NCI-H187 treated with DMSO at 0.1 percent for 48 hours (cell line): ENCODE measurements around the gene KATNAL1.
"Not testable (repeated sequence)": the region's sequence is repeated elsewhere in the genome, so short reads cannot be mapped to it uniquely, and the experiment has no call there.

Experiments
- DNase-seq: peaks from one replicate; lab custom pipeline; 2025; lab: John Stamatoyannopoulos, UW

Gene KATNAL1

DNA sequence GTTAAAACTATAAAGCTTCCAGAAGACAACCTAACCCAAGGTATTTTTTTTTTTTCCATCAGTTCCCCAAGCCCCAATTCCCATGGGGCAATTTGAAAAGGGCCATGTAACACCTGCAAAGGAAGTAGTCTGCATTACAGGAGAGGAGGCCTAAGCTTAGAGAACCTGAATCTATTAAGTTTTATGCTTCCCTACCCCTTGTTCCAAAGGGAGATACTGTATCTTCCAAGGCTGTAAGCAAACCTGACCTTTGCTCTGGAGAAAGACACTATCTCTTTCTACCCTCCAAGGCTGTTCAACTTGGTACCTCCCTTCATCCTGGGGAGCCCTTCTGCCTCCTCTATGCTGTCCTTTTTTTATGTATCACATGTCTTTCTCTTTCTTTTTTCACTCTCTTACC lies 15.0 kb downstream of the KATNAL1 start:
- DNase-seq: no peak

DNA sequence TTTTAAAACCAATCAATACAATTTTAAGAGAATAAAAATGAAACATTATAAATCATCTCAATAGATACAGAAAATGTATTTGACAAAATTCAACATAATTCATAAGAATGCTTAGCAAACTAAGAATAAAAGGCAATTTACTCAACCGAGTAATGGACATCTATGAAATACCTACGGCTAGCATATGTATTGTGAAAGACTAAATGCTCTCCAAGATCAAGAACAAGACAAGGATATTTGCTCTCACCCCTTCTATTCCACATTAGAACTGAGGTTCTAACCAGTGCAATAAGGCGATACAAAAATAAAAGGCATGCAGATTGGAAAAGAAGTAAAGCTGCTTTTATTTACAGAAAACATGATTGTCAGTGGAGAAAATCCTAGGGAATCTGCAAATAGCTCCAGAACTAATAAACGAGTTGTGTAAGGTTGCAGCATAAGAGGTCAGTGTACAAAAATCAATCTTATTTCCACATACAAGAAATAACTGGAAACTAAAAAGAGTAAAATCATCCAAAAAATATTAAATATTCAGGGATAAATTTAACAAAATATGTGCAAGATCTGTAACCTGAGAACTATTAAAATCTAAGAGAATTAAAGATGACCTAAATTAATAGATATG lies 16.4 kb downstream of the KATNAL1 start:
- DNase-seq: no peak

DNA sequence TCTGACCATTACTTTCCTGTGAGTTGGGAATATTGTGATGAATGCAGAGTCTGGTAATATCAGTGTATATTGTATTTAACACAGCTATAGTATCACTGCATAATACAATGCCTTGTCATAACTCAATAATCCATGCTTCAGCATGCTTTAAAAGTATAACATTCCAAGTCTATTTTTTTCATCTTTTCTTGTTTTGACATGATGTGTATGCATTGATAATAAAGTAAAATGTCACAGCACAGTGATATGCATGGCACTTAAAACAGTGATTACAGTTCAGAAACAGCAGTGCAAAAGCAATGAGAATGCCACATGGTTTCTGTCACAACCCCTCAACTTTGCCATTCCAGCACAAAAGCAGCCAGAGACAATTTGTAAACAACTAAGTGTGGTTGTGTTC lies 17.8 kb downstream of the KATNAL1 start:
- no peak for DNase-seq

DNA sequence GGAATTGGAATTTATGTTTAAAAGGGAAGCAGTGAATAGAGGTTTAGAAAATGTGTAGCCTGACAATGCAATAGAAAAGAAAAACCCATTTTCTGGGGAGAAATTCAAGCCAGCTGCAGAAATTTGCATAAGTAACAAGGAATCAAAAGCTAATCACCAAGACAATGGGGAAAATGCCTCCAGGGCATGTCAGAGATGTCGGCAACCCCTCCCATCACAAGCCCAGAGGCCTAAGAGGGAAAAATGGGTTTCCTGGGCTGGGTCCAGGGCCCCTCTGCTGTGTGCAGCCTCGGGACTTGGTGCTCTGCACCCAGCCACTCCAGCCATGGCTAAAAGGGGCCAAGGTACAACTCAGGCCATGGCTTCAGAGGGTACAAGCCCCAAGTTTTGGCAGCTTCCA lies 21.3 kb downstream of the KATNAL1 start:
- DNase-seq: not testable (repeated sequence)

DNA sequence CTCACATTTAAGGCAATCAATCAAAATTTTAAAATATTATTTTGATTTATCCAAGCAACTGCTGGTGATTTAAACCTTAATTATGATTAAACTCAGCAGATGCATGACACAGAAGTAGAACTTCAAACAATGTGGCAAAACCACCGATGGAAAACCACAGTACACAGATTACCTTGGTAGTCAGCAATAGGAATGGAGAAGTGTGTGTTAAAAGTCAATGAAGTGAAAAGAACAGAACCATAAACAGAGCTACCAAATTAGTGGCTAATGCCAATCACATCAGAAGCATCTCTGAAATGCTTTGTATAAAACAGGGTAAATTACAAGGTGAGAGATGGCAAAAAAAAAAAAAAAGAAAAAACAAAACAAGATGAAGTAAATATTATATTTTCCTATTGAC lies 31.2 kb downstream of the KATNAL1 start:
- no peak for DNase-seq

DNA sequence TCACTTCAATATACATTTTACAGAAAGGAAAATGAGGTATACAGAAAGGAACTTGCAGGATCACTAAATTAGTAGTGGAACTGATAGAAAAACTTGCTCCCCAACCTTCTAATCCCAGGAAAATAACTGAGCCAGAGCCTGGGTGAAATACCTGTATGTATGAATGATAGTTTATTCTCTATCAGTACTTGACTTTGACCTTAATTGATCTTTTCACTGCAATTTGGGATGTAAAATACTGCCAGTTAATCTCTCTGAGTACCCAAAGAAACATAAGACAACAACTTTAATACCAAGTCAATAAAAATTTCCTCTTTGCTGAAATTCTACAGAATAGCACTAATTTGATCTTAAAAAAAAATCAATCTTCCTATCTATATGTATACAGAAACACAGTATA lies 33.3 kb downstream of the KATNAL1 start:
- no peak for DNase-seq

DNA sequence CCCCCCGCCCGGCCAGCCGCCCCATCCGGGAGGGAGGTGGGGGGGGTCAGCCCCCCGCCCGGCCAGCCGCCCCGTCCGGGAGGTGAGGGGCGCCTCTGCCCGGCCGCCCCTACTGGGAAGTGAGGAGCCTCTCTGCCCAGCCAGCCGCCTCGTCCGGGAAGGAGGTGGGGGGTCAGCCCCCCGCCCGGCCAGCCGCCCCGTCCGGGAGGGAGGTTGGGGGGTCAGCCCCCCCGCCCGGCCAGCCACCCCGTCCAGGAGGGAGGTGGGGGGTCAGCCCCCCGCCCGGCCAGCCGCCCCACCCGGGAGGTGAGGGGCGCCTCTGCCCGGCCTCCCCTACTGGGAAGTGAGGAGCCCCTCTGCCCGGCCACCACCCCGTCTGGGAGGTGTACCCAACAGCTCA lies 37.3 kb downstream of the KATNAL1 start:
- DNase-seq: not testable (repeated sequence)

DNA sequence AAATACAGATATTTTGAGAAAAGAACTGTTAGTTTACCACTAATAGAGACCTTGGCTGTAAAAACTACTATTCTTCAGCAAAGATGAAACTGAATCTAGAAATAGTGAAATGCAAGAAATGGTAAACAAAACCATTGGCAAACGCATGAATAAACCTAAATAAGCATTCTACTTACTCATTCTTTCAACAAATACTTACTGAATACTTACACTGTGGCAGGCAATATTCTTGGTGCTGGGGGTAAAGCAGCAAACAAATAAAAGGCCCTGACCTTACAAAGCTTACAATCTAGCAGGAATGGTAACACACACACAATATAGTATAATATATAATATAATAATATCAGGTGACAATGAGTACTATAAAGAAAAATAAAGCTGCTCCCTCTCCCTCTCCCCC lies 38.7 kb downstream of the KATNAL1 start:
- DNase-seq: no peak

DNA sequence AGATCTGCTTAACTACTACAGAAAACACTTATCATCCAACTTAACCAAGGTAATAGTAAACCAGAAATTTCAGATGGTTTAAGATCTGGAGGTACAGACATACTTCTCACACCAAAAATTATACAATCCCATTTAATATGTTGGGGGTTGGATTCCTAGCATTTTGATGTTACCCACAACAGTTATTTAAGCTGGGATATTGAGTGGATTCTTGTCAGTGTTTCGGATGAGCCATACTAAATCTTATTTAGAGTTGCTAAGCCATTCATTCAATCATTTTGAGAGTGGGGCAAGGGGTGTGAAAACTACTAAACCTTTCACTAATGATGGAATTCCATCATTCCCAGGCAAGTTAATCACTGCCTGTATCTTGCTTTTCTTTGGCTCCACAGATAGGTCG lies 40.6 kb downstream of the KATNAL1 start:
- DNase-seq: no peak

DNA sequence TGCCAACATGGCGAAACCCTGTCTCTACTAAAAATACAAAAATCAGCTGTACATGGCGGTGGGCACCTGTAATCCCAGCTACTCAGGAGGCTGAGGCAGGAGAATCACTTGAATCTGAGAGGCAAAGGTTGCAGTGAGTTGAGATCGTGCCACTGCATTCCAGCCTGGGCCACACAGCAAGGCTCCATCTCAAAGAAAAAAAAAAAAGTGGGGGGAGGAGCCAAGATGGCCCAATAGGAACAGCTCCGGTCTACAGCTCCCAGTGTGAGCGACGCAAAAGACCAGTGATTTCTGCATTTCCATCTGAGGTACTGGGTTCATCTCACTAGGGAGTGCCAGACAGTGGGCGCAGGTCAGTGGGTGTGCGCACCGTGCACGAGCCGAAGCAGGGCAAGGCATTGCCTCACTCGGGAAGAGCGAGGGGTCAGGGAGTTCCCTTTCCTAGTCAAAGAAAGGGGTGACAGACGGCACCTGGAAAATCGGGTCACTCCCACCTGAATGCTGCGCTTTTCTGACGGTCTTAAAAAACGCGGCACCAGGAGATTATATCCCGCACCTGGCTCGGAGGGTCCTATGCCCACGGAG lies 48.1 kb downstream of the KATNAL1 start:
- not testable (repeated sequence) for DNase-seq

DNA sequence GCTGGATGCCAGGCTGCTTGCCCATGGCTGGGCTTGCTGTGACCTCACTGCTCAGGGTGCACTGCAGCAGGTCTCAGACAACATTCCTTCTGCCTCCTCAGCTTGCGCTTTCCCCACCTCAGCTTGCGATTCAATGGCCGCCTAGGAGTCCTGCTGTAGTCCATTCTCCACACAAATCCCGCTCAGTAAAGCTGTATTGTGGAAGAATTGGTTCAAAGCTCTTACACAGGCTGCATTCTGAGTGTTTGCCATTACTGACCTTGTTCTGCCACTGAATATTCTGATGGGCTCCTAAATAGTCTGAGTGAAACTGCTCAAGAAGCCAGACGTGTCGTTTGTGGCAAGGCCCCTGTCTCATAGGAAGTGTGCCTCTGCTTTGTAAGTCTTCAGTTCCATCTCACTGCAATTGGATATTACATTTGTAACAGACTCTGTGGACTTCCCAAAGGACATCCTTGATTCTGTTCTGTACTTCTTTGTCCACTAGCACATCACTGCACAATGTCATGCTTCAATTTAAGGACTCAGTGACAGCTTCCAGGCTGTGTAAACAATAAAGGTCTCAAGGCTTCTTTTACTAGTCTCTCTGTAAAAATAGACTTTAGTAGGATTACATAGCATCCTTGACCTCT lies 49.8 kb downstream of the KATNAL1 start:
- no peak for DNase-seq

DNA sequence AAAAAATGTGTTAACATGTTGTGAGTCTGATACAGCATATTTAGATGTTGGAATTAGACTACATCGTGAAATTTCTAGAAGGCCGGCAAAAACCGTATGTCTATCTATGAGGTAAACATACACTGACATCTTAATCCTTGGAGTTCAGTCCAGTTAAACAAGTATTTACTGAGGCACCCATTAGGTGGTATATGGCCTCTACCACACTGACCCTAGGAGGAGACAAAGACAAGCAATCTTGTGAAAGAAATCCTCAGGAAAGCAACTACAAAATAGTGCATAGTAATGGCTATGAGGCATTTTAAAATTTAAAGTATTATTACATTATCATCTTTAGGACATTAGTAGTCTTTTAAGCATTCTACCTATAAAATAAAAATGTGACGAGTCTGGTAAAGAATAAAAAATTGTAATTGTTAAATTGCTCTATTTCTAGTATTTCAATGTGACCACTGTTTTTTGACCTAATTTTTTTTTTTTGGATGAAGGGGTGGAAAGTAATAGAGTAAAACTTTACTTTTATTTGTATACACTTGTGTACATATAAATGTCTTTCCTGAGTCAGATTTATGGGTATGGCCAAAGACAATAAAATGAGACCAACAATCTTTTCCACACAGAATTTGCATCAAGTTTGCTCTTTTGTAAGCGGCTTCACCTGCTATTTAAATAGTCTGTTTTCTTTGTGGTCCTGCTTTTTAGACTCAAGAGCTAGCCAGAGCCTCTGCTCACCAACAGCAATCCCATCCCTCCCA lies 50.5 kb downstream of the KATNAL1 start:
- DNase-seq: no peak

DNA sequence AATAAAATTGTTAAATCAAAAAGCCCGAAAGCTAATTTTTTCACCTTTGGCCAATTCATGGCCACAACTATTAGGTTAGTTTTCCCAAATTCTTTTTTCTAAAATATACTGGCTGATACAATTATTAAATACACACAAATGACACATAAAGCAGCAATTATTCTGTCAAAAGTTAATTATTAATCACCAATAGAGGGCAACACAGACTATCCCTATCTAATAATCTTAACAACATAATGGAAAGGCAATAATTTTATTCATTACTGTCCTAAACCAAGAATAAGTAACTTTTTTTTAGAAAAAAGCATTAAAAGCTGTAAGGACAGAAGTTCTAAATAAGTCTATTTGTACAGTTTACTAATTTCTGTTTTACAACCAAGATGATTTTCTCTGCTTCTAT lies 51.7 kb downstream of the KATNAL1 start:
- DNase-seq: no peak

DNA sequence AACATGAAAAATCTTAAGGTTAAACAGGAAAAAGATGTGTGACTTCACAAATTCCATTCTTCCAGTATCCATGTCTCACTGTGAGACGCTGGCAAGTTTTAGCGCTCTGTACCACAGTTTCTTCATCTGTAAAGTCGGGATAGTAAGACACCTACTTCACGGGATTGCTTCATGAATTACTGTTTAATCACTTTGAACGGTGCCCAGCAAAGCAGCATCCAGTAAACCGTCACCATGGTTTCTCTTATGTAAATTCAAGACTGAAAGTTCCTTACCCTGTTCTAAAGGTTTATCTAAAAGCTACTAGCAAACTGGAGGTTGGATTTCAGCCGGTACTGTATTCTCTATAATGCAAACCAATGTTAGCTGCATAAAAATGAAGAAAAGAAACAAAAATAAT lies 53.5 kb downstream of the KATNAL1 start:
- DNase-seq: no peak

DNA sequence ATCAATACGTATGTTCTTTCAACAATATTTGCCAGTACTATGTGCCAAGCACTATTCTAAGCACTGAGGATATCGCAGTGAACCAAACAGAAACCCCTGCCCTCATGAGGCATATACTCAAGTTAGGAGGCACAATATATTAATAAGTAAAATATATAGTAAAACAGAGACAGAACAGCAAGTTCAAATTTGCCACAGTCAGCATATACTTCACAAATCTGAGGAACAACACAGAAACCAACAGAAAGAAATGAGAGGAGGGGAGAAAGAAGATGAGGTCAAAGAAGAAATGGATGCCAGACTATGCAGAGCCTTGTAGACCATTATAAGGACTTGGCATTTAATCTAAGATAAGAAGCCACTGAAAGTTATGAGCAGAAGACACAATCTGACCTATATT lies 59.9 kb downstream of the KATNAL1 start:
- DNase-seq: no peak

DNA sequence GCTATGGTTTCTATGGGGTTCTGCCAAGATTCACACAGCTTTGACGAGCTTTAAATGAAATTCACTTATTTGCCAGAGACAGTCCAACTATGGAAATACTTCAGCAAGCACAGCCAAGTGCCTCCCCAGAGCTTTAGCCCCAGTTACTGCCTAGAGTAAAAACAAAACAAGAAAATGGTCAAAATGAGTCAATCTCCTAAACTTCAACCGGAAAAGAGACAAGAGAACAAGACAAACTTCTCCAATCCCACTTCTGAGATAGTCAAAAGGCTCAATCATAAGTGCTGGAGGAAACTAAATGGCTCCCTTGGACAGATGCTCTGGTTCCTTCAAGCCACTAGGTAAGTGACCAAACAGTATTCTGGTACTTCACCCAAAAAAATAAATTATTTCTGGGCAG lies 65.8 kb downstream of the KATNAL1 start:
- no peak for DNase-seq

DNA sequence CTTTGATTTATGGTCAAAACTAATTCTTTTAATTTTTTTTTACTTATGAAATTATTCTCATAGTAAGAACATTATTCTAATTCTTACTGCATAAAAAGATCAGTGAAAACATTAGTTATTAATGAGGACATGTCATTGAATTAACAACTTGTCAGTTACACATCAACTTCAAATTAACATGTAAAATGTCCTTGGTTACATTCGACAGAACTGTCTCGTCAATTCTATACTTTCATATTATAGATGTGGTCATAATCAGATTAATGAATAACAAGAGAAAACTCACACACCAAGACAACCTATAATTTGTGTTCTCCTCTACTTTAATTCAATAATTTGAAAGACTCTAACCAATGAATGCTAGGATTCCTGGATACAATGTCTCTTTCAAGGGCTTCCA lies 66.7 kb downstream of the KATNAL1 start:
- DNase-seq: no peak

DNA sequence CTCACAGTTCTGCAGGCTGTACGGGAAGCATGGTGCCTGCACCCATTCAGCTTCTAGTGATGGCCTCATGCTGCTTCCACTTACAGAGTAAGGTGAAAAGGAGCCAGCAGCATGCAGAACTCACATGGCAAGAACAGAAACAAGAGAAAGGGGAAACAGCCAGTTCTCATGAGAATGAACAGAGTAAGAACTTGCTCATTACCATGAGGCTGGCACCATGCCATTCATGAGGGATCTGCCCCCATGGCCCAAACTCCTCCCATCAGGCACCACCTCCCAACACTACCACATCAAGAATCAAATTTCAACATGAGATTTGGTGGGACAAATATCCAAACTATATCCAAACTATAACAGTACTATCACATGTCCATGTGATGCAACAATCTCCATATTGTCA lies 72.1 kb downstream of the KATNAL1 start:
- DNase-seq: no peak

DNA sequence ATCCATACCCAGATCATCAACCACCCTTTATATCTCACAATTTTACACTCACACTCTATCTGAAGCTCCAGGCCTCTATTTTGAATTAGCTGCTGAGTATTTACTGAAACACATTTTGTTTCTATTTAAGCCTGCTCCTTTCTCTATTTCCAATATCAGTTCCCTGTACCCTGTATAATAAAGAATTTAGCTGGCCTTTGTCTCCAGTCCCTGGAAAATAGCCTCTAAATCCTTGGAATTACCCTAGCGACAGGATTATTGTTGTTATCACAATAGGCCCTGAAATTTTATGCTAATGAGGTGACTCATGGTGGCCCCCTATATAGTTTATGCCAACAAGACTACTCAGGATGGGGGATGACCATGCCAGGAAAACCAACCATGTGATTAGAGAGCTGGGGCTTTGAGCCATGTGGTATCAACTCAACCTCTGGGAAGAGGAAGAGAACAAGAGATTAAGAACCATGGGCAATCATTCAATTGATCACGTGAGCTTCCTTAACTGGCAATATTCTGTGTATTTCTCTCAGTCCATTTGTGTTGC lies 72.7 kb downstream of the KATNAL1 start:
- DNase-seq: no peak

DNA sequence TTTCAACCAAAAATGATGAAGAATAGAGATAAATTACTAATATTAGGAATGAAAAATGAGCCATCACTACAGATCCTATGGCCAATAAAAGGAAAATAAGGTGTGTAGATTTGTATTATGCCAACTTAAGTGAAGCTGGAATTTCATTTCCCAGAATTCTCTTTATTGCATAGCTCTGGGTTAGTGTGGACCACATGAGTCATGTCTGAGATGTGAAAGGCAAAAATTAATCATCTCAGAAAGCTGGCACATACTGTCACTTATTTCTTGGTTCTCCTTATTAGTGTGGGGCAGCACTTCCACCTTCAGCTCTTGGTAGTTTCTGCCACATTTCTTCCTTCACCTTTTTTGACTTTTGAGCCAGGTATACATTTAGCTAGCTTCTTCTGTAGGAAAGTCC lies 82.6 kb downstream of the KATNAL1 start:
- DNase-seq: no peak

DNA sequence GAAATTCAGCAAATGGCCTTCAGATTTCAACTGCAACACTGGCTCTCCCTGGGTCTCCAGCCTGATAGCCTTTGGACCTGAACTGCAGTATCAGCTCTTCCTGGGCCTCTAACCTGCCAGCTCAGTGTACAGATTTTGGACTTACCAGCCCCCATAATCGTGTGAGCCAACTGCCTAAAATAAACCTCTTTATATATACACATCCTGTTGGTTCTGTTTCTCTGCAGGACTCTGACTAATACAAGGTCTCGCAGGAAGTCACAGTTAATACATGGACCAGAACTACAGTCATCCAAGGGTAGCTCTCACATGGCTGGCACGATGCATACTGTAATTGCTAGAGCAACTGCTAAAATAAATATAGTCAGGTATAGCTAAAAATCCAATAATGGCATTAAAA lies 85.1 kb downstream of the KATNAL1 start:
- DNase-seq: no peak

DNA sequence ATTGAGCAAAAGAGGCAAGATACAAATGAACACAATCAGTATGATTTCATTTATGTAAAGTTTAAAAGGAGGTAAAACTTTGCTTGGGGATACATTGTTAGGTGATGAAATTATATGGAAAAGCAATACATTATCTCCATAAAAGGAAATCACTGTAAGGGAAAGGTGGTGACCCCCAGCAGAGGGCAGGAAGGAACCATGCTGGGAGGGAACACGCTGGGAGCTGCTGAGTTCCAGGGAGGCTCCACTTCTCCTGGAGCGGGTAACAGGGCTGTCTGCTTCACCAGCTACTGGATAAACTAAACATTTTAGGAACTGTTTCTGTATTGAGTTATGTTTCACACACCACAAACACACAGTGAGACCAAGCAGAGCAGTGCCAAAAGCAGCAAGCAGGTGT lies 91.2 kb downstream of the KATNAL1 start:
- DNase-seq: no peak

DNA sequence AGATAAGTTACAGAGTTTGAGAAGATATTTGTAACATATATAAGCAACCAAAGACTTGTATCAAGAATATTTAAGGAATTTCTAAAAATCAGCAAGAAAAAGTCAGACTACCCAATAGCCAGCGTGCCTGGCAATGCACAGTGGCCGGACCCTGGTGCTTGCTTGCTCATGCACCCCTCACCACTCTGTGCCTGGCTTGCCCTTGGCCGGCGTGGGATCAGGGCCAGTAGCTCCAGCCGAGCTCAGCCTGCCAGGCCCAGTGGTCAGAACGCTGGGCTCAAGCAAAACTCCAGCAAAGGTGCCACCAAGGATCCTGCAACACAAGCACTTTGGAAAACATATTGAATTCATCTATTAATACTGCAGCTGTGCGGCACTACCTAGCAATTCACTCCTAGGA lies 95.1 kb downstream of the KATNAL1 start:
- no peak for DNase-seq
